ENCODE data around the gene CEP192. TPM values are rescaled to one million over a fixed set of nuclear protein-coding genes. Genes with fewer than 3 reads are reported as not detected.

Gene CEP192
- total and polyA plus RNA-seq, 10 of the 15 experiments (the other 5 are each of a cell fraction or from before 2014, with no cell fraction given) = 15.4 to 58.2 (median 29.6) TPM

DNA sequence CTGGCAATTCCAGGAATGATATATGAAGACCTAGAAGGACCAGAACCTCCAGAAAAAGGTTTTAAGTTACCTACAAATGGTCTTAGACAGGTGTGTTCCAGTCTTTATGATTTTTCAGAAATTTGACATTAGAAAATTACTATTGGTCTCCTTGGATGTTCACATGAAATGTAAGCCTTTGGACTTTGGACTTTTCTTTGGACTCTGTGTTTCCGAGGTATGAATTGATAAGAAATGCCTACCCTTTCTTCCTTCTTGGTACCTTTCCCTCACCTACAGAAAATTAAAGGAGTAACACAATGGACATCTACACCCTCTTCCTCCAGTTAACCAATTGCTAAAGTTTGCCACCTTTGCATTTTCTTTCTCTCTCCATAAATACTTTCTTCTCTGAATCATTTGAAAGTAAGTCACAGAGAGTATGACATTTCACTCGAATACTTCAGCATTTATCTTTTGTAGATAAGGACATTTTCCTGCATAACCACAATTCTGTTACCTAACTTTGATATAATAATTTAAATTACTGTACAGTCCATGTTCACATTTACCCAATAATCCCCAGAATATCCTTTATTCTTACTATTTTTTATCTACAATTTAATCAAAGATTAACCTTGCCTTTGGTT, 26.2 kb downstream of the CEP192 start (continued):
- no peak for TF ChIP-seq POLR2AphosphoS2 (IDR thresholded peaks at IDR 0.05; ENCODE audit: low read depth, low read length)
- no peak for TF ChIP-seq ZNF274 (IDR thresholded peaks at IDR 0.05; ENCODE audit: insufficient read depth, insufficient read length)
- no peak for TF ChIP-seq NRF1 (conservative IDR thresholded peaks at IDR 0.05; ENCODE audit: low read depth, low read length)
- no peak for TF ChIP-seq ETV6 (conservative IDR thresholded peaks at IDR 0.05 in 1 of 2, IDR thresholded peaks at IDR 0.05 in 1 of 2; ENCODE audit: borderline replicate concordance in 1 of 2, low read depth in 1 of 2)
- TF ChIP-seq, protein P1, sequence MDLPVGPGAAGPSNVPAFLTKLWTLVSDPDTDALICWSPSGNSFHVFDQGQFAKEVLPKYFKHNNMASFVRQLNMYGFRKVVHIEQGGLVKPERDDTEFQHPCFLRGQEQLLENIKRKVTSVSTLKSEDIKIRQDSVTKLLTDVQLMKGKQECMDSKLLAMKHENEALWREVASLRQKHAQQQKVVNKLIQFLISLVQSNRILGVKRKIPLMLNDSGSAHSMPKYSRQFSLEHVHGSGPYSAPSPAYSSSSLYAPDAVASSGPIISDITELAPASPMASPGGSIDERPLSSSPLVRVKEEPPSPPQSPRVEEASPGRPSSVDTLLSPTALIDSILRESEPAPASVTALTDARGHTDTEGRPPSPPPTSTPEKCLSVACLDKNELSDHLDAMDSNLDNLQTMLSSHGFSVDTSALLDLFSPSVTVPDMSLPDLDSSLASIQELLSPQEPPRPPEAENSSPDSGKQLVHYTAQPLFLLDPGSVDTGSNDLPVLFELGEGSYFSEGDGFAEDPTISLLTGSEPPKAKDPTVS (IDR thresholded peaks at IDR 0.05; ENCODE audit: low read depth, low read length) = no peak
- TF ChIP-seq SRF (IDR thresholded peaks at IDR 0.05; ENCODE audit: low read depth in 2 of 2, low read length in 2 of 2) = no peak
- TF ChIP-seq WRNIP1 (IDR thresholded peaks at IDR 0.05; ENCODE audit: borderline replicate concordance, low read depth, low read length) = no peak
- no peak for TF ChIP-seq STAT1 (conservative IDR thresholded peaks at IDR 0.05)
- TF ChIP-seq CBX3 (IDR thresholded peaks at IDR 0.05; ENCODE audit: borderline replicate concordance, low read depth) = no peak
- no peak for TF ChIP-seq PAX5 (IDR thresholded peaks at IDR 0.05; ENCODE audit: borderline replicate concordance, low read depth, low read length)

DNA sequence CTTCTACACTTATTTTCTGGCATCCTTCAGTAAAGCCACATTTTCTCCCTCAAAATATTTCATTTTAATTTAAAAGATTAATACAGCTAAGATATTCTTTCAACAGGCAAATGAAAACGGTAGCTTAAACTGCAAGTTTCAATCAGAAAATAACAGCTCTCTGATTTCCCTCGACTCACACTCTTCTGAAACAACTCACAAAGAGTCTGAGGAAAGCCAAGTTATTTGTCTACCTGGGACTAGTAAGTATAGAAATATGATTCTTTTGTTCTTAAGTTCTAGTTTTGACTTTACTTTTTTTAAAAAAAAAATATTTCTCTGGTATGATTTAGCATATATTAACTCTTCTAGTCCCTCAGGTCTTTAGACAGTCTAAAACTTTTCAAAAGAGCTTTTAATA, 27.2 kb downstream of the CEP192 start:
- Histone ChIP-seq H3K9ac (ENCODE audit: control insufficient read depth, insufficient read depth, low read length) (no peak overlapping the region), H3K27me3 (replicated peaks in 1 of 2; ENCODE audit: control insufficient read depth in 2 of 2, insufficient read depth in 2 of 2, low read length in 1 of 2) (no peaks in the 10 kb centered on the region), H2AFZ (ENCODE audit: control insufficient read depth, low read depth, low read length) (no peak overlapping the region), H3K27ac (ENCODE audit: control insufficient read depth, insufficient read depth) (no peak overlapping the region), H3K4me1 (ENCODE audit: control insufficient read depth, insufficient read depth, low read length) (peaks cover 4% of the 10 kb centered on the region), H4K20me1 (ENCODE audit: control insufficient read depth, insufficient read depth) (no peaks in the 10 kb centered on the region), H3K36me3 (ENCODE audit: control insufficient read depth in 2 of 2, insufficient read depth in 2 of 2, low read length in 1 of 2) (peaks cover 6 to 41% of the 10 kb centered on the region in 2 experiments), H3K9me3 (replicated peaks; ENCODE audit: control insufficient read depth, insufficient read depth, low read length) (no peaks in the 10 kb centered on the region; the same call in 2 of the 3 replicates), H3K4me2 (ENCODE audit: control insufficient read depth, insufficient read depth) (no peak overlapping the region), H3K4me3 (no peak overlapping the region), H3K79me2 (ENCODE audit: control insufficient read depth, insufficient read depth, low read length) (peaks cover 6% of the 10 kb centered on the region)
- RAD21 ChIA-PET (ENCODE audit: unreplicated experiment) = no interaction called here
- SMC1A ChIA-PET (ENCODE audit: uncharacterized antibody, unreplicated experiment) = interaction anchor here (0.8 to 1.3 kb wide), 6 partner anchors 9 to 274 kb away, joined by 3 to 5 read pairs (median 3); no protein-coding TSS in a partner anchor
- CTCF ChIA-PET = interaction anchor here (0.6 to 1.6 kb wide), 3 partner anchors 13 to 689 kb away, joined by 3 to 6 read pairs (median 4); no protein-coding TSS in a partner anchor
- BruUV-seq (replicated peaks) = no TSS peak
- WGBS (ENCODE audit: insufficient coverage, insufficient replicate concordance, low lambda C conversion rate, missing lambda C conversion rate) = 0% methylated on average over 2 of the region's 2 CpGs
- FAIRE-seq (no peak), ATAC-seq (no peak), DNase-seq (ENCODE audit: low read depth, low spot score) (no peak)
- POLR2A ChIA-PET = no interaction called here
- in situ Hi-C loops (cut with MboI) = no loop called here
- intact Hi-C loops (cut with micrococcal nuclease; ENCODE audit: unreplicated experiment) = no loop called here
- no peak for TF ChIP-seq ZNF384 (IDR thresholded peaks at IDR 0.05; ENCODE audit: borderline replicate concordance, low read depth, low read length)
- no peak for TF ChIP-seq RELA (IDR thresholded peaks at IDR 0.05; ENCODE audit: borderline replicate concordance, partially characterized antibody)
- no peak for TF ChIP-seq TAF1 (IDR thresholded peaks at IDR 0.05; ENCODE audit: borderline replicate concordance, low read depth, low read length)
- TF ChIP-seq, protein P2, sequence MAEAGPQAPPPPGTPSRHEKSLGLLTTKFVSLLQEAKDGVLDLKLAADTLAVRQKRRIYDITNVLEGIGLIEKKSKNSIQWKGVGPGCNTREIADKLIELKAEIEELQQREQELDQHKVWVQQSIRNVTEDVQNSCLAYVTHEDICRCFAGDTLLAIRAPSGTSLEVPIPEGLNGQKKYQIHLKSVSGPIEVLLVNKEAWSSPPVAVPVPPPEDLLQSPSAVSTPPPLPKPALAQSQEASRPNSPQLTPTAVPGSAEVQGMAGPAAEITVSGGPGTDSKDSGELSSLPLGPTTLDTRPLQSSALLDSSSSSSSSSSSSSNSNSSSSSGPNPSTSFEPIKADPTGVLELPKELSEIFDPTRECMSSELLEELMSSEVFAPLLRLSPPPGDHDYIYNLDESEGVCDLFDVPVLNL (IDR thresholded peaks at IDR 0.05; ENCODE audit: low read depth, low read length) = no peak
- no peak for TF ChIP-seq MXI1 (IDR thresholded peaks at IDR 0.05; ENCODE audit: low read depth, low read length)
- TF ChIP-seq BCL11A (IDR thresholded peaks at IDR 0.05; ENCODE audit: low read depth, low read length) = no peak
- TF ChIP-seq EED (IDR thresholded peaks at IDR 0.05; ENCODE audit: low read depth) = no peak
- TF ChIP-seq SIX5 (IDR thresholded peaks at IDR 0.05; ENCODE audit: low read depth, low read length, severe bottlenecking) = no peak
- TF ChIP-seq, protein P1 (IDR thresholded peaks at IDR 0.05; ENCODE audit: low read depth, low read length) = no peak
- no peak for TF ChIP-seq SIN3A (IDR thresholded peaks at IDR 0.05; ENCODE audit: low read depth, low read length)
- no peak for TF ChIP-seq ZSCAN29 (IDR thresholded peaks at IDR 0.05)
